A673 (cell line): ENCODE results near the gene RCAN3.

Source experiments
- EZH2 ChIP-seq: fragments of 200-600 bp; sonication (generic); IDR thresholded peaks from 2 replicates; pipeline ENCODE4 v1.6.1; 2017; ENCODE audit warnings: borderline replicate concordance, low read depth, mild to moderate bottlenecking, mixed read lengths, antibody characterized with exemption, low read length; ENCODE audit not compliant: poor library complexity, severe bottlenecking
- TF ChIP-seq, protein P1 (sequence below): fragments of 300-800, 200-600 bp; sonication (generic); conservative IDR thresholded peaks from 2 replicates; pipeline ENCODE4 v1.5.1; 2017; ENCODE audit warnings: low read depth, mild to moderate bottlenecking, antibody characterized with exemption, low read length, moderate library complexity, mixed read lengths

- no peak for TF ChIP-seq EZH2
- TF ChIP-seq, protein P1, sequence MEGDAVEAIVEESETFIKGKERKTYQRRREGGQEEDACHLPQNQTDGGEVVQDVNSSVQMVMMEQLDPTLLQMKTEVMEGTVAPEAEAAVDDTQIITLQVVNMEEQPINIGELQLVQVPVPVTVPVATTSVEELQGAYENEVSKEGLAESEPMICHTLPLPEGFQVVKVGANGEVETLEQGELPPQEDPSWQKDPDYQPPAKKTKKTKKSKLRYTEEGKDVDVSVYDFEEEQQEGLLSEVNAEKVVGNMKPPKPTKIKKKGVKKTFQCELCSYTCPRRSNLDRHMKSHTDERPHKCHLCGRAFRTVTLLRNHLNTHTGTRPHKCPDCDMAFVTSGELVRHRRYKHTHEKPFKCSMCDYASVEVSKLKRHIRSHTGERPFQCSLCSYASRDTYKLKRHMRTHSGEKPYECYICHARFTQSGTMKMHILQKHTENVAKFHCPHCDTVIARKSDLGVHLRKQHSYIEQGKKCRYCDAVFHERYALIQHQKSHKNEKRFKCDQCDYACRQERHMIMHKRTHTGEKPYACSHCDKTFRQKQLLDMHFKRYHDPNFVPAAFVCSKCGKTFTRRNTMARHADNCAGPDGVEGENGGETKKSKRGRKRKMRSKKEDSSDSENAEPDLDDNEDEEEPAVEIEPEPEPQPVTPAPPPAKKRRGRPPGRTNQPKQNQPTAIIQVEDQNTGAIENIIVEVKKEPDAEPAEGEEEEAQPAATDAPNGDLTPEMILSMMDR = no peak
These were observed 13.0 kb upstream of the RCAN3 start for GRCh38 chr1:24489674-24490073.
